Adrenal gland (tissue), 12 donors: ENCODE results near the gene ENGASE. TPM values are rescaled to one million over a fixed set of nuclear protein-coding genes. Genes with fewer than 3 reads are reported as not detected.

Experiments
- DNase-seq, 7 donors: peaks; one replicate each; pipeline ENCODE4 v3.0.0-alpha.2; 2019 to 2020
- H3K27ac ChIP-seq, 5 donors: fragments of 200-600 bp; sonication (generic) in 4 of 5; 1 replicate in 3 of 5; 2 replicates in 2 of 5; pipeline versions ENCODE4 v1.5.1 to v1.8.0; 2016 to 2020; ENCODE audit warnings: mild to moderate bottlenecking in 1 of 5
- H3K27me3 ChIP-seq: fragments of 200-600 bp; 2 replicates; pipeline ENCODE4 v1.8.0; 2021
- H3K36me3 ChIP-seq, 2 donors: fragments of 200-600 bp; replicated peaks in 1 of 2; 1 replicate in 1 of 2; 2 replicates in 1 of 2; pipeline versions ENCODE4 v1.5.1 to v1.8.0; 2018 to 2022
- H3K4me1 ChIP-seq, 2 donors: fragments of 200-600 bp; replicated peaks in 1 of 2; 1 replicate in 1 of 2; 2 replicates in 1 of 2; pipeline versions ENCODE4 v1.5.1 to v1.8.0; 2018 to 2021
- H3K4me3 ChIP-seq, 4 donors: fragments of 200-600 bp; sonication (generic) in 3 of 4; one replicate each; pipeline ENCODE4 v1.5.1; 2016 to 2018
- H3K9me3 ChIP-seq, 3 donors: fragments of 200-600 bp; sonication (generic) in 1 of 3; replicated peaks in 1 of 3; 1 replicate in 2 of 3; 2 replicates in 1 of 3; pipeline versions ENCODE4 v1.5.1 to v1.8.0; 2016 to 2021
- CTCF ChIP-seq, 6 experiments: fragments of 450-650 bp in 4 of 6; fragments of 200-600 bp in 2 of 6; sonication (generic) in 1 of 6; IDR thresholded peaks; 1 replicate in 5 of 6; 2 replicates in 1 of 6; pipeline versions ENCODE4 v1.5.1 to v1.8.0; 2016 to 2021; ENCODE audit warnings: antibody characterized with exemption in 6 of 6, mild to moderate bottlenecking in 2 of 6, moderate library complexity in 1 of 6
- POLR2A ChIP-seq, 2 donors: fragments of 450-650 bp; IDR thresholded peaks; one replicate each; pipeline ENCODE4 v1.6.1; 2017; ENCODE audit warnings: antibody characterized with exemption in 2 of 2, mild to moderate bottlenecking in 2 of 2, moderate library complexity in 1 of 2
- WGBS, 4 donors: extraction: QIAGEN DNeasy Blood & Tissue Kit in 2 of 4; methylation state at CpG; one replicate each; pipeline versions ENCODE4 v1.1.5 to v1.1.7; 2013 to 2017; 5-methylcytosine and 5-hydroxymethylcytosine counted together
- intact Hi-C, 2 donors: fragments of 100-400 bp; cut with DNase I; formaldehyde crosslinking; loops; one replicate each; pipeline versions ENCODE4 v1.14.1 to v1.15.0; 2022 to 2023
- polyA plus RNA-seq, 3 donors: library from polyadenylated mRNA; stranded (reverse); fragments of 200-250 nt in 2 of 3; fragments of 350-450 nt in 1 of 3; fragmentation: Illumina TruSeq in 1 of 3; extraction: RNeasy Lipid Tissue Mini Kit (QIAGEN cat#74804) in 1 of 3; gene quantifications; one replicate each; pipeline ENCODE4 v1.2.3, GENCODE V29; 2013 to 2014
- total RNA-seq, 9 donors: library from RNA; depleted of rRNA in 4 of 9; stranded (reverse); fragments of >200 nt in 4 of 9; fragments of 120-200 nt in 1 of 9; fragmentation: NEBNext Ultra II Directional in 1 of 9; extraction: Animal tissue kit (Norgen Biotek cat#: 25700) in 1 of 9; gene quantifications; one replicate each; pipeline versions ENCODE4 v1.1.0 to v1.2.4, GENCODE V29; 2013 to 2023
- donor health status: healthy with polysubstance abuse.
- donor health status: Bipolar disorder and iron deficiency.
- donor health status: DM: yes; HTN: yes; CAD: no.
- donor health status: DM: no; HTN: no; CAD: no.
- donor health status: DM: no; HTN: no; CAD: no.
- donor health status: DM: yes; HTN: yes; CAD: no.

The ENGASE gene
- total and polyA plus RNA-seq, 12 donors, result 4.4 to 155 (median 31.1) TPM

GRCh38 chr17:79047923-79048825, 26.4 kb upstream of the ENGASE start:
- 82 to 89% (median 88%) methylated on average over 28 to 41 of the region's 41 CpGs for WGBS, 4 donors
- Histone ChIP-seq H3K36me3 (peaks cover 0 to 17% of the 10 kb centered on the region in 2 donors), H3K27ac (no peak overlapping the region), H3K4me3 (no peak overlapping the region), H3K4me1 (peaks cover 0 to 6% of the 10 kb centered on the region in 2 donors), H3K9me3 (no peaks in the 10 kb centered on the region), H3K27me3 (no peaks in the 10 kb centered on the region)
- DNase-seq, result no peak
- TF ChIP-seq POLR2A (IDR thresholded peaks at IDR 0.05), result no peak
- TF ChIP-seq CTCF (IDR thresholded peaks at IDR 0.05), result no peak
- intact Hi-C loops, result loop anchor here (2.0 to 5.0 kb wide), 2 partner anchors 33 to 34 kb away; no protein-coding TSS in a partner anchor

GRCh38 chr17:79048826-79049755, 25.5 kb upstream of the ENGASE start:
- intact Hi-C loops, result loop anchor here in 1 of 2 donors (5.0 kb wide), 1 partner anchor 33 kb away; no protein-coding TSS in a partner anchor
- peaks cover 0 to 6% of the 10 kb centered on the region in 2 donors for H3K4me1 ChIP-seq
- H3K4me3 ChIP-seq, result no peak overlapping the region
- WGBS, 4 donors, result 90 to 92% (median 92%) methylated on average over 11 to 21 of the region's 21 CpGs
- H3K27ac ChIP-seq, result no peak overlapping the region
- H3K36me3 ChIP-seq, result peaks cover 0 to 17% of the 10 kb centered on the region in 2 donors
- peaks cover 0 to under 1% (median 0%) of the 10 kb centered on the region in 3 donors for H3K9me3 ChIP-seq
- TF ChIP-seq CTCF (IDR thresholded peaks at IDR 0.05), result no peak
- TF ChIP-seq POLR2A (IDR thresholded peaks at IDR 0.05), result no peak
- H3K27me3 ChIP-seq, result no peaks in the 10 kb centered on the region
- no peak for DNase-seq

GRCh38 chr17:79049821-79050220, 24.8 kb upstream of the ENGASE start:
- H3K4me1 ChIP-seq, result peaks cover 0 to 6% of the 10 kb centered on the region in 2 donors
- intact Hi-C loops, result loop anchor here in 1 of 2 donors (5.0 kb wide), 1 partner anchor 32 kb away; no protein-coding TSS in a partner anchor
- H3K36me3 ChIP-seq, result peaks cover 0 to 17% of the 10 kb centered on the region in 2 donors
- no peak for DNase-seq
- H3K27ac ChIP-seq, result no peak overlapping the region
- 90 to 97% (median 95%) methylated on average over 3 to 11 of the region's 11 CpGs for WGBS, 4 donors
- no peak overlapping the region for H3K4me3 ChIP-seq
- TF ChIP-seq POLR2A (IDR thresholded peaks at IDR 0.05), result no peak
- peaks cover 0 to 5% (median 0%) of the 10 kb centered on the region in 3 donors for H3K9me3 ChIP-seq
- no peaks in the 10 kb centered on the region for H3K27me3 ChIP-seq

- Histone ChIP-seq H3K4me1 (peaks cover 0 to 6% of the 10 kb centered on the region in 2 donors), H3K36me3 (peaks cover 0 to 17% of the 10 kb centered on the region in 2 donors), H3K27ac (no peak overlapping the region), H3K9me3 (peaks cover 0 to 5% (median 0%) of the 10 kb centered on the region in 3 donors), H3K27me3 (no peaks in the 10 kb centered on the region), H3K4me3 (no peak overlapping the region)
- TF ChIP-seq CTCF (IDR thresholded peaks at IDR 0.05), result no peak
- TF ChIP-seq POLR2A (IDR thresholded peaks at IDR 0.05), result no peak
- no peak for DNase-seq
- WGBS, 4 donors, result 80 to 95% (median 94%) methylated on average over 1 to 6 of the region's 6 CpGs
- intact Hi-C loops, result no loop called here
These were observed 24.1 kb upstream of the ENGASE start for GRCh38 chr17:79050551-79050950.
